HG03039 (cell line): ENCODE results near the gene HSPB8.
"Not testable (repeated sequence)": the region's sequence is repeated elsewhere in the genome, so short reads cannot be mapped to it uniquely, and the experiment has no call there.

Experiments used
- ATAC-seq: cut with Tn5 transposase; IDR thresholded peaks from one replicate; pipeline ENCODE4 v1.9.1; 2021; ENCODE audit warnings: mild to moderate bottlenecking, moderate library complexity; ENCODE audit not compliant: unreplicated experiment

HSPB8 gene

DNA sequence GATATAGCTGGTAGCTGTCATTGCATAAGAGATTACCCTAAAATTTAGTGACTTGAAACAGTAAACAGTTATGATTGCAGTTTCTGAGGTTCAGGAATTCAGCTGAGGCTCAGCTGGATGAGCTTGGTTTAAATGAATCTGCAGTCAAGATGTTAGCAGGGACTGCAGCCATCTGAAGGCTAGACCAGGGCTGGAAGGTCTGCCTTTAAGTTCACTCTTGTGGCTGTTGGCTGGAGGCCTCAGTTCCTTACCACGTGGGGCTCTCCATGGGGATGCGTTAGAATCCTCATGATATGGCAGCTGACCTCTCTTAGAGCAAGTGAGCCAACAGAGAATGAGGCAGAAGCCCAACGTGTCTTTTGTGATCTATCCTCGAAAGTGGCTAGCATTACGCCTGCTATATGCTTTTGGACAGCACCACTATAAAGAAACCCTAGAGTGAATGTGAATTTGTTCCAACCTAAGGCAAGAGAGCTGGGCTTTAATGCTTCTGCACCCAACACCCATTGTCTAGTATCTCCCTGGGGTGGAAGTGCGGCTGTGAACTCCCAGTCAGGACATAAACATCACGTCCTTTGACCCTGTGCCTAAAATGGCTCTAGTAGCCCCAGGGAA is 26.0 kb downstream of the HSPB8 start:
- no peak for ATAC-seq

DNA sequence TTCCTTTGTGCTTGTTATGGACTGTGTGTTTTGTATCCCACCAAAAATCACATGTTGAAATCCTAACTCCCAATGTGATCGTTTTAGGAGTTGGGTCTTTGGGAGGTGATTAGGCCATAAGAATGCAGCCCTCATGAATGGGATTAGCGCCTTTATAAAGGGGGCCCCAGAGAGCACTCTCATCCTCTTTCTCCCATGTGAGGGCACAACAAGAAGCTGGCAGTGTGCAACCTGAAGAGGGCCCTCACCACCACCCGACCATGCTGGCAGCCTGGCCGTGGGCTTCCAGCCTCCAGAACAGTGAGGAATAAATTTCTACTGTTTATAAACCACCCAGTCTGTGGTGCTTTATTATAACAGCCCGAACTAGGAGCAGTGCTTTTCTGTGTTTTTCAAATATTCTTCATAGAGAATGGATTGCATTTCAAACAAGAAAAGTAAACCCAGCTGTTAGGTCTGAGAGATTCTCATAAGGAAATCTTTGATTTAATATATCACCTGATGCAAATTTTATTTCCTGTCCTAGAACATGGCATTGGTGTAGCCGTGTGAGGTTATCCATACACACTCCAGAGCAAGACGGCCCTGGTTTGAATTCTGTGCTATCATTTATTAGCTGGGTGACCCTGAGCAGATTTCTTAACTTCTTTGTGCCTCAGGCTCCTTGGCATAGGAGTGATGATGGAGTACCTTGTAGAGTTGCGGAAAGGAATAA is 27.8 kb downstream of the HSPB8 start:
- ATAC-seq = no peak

DNA sequence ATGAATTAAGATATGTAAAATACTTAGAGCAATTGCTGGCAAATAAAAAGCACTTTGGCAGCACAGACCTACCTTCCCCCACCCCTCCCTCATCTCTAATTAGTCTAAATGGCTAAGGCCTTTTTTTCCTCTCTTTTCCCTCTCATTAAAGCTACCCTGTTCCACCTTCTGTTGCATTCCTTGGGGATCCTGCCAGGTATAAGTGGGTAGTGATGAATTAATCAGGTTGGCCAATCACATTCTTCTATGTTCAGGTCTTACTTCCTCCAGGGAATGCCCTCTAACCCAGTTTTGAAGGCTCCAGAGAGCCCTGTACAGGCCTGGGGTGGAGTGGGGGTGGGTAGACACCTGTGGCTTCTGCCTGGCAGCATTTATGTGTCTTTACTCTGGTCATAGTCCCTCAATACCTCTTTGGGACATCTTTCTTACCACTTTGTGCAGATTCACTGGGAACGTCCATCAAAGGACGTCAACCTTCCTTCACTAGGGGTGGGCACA is 28.4 kb downstream of the HSPB8 start:
- ATAC-seq = no peak

DNA sequence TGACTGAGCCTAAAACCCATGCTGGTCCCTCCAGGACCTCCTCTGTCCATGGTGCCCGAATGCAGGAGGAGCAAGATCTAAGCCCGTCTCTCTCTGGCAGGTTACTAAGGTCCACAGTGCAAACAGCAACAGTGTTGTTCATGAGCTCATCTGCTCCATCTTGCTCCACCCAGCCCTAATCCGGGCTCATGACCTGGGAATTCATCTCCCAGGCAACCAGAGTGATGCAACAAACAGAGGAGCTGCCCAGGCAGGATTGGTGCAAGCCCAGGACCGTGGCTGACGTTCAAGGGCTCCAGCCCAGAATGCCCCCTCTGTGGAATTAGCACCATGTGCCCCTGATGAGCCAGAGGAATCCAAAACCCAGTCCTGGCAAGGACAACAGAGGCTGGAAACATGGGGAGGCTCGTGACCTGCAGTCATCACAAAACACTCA is 29.9 kb downstream of the HSPB8 start:
- ATAC-seq = no peak

DNA sequence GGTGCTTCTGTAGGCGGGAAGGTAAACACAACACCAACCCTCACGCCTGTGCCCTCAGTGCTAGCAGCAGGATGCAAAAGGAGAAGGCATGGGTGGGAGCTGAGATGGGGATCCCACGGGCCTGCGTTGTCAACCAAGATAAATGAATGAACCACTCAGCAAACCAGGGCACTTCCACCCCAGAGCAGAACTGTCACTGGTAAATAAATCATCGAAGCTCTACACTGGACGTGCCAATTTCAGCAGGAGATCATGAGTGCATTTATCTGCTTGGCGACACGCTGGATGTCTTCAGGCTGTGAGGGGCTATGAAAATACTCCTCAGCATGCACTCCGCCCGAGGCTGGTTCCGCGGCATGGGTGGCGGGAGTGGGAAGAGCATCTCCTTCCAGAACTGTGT is 33.2 kb downstream of the HSPB8 start:
- ATAC-seq = no peak

DNA sequence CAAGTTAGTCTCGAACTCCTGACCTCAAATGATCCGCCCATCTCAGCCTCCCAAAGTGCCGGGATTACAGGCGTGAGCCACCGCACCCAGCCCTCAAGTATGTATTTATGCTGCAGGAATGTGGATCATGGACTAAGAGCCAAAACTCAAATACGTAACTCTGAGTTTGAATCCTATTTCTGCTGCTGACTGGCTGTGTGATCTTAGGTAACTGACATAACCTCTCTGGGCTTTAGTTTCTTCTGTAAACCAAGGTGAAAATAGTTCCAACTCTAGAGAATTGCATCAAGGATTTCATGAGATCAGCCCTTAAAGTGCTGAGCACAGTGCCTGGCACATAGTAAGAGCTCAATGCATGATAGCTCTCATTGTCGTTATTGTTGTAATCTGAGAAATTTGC is 37.4 kb downstream of the HSPB8 start:
- no peak for ATAC-seq

DNA sequence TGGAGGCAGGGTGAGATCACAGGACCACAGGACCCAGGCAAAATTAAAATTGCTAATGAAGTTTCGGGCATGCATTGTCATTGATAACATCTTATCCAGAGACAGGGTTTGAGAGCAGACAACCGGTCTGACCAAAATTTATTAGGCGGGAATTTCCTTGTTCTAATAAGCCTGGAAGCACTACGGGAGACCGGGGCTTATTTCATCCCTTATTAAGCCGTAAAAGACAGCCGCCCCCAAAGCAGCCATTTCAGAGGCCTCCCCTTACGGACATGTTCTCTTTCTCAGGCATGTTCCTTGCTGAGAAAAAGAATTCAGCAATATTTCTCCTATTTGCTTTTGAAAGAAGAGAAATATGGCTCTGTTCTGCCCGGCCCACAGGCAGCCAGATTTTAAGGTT is 40.1 kb downstream of the HSPB8 start:
- not testable (repeated sequence) for ATAC-seq

DNA sequence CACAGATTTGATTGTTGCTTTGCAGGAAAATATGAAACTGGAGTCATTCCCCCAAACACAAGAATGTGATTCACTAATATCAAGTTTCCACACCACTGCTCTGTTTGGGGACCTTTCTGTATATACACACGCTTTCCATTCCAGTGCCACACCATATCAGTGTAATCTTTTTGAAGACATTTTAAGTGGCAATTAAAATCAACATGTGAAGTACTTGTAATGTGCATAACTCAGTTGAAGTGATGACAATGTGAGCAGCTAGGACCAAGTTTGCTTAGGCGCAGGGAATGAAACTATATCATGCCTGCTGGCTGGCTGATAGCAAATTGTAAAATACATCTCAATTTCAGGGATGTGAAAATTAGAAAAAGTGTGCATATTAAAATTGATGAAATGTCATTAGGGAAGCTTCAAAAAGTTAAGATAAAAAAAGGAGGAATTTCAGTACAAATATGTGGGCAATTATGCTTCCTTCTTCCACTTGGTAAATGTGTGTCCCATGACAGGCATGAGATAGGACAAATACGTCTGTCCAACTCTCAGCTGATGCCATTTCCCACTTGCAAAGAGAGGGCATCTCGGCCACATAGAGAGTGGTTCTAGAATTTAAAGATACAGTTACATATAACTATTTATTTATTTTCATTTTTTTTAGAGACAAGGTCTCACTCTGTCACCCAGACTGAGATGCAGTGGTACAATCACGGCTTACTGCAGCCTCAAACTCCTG is 43.7 kb downstream of the HSPB8 start:
- no peak for ATAC-seq

DNA sequence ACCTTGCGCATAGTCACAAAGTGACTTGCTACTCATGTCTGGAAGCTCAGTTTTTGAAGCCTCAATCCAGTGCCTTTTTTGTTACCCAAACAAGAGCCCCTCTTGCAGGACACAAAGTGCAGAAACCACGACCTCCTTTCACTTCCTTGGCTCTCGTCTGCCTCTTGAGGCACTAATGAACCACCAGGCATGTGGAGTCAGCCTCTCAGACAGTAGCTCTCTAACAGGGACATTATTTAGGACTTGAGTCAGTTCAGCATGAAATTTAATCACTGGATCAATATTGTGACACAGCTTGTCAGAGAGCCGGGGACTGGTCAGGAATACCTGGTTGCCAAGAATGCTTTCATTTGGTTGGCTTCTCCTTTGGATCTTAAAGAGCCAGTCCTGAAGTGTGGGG is 46.7 kb downstream of the HSPB8 start:
- no peak for ATAC-seq

DNA sequence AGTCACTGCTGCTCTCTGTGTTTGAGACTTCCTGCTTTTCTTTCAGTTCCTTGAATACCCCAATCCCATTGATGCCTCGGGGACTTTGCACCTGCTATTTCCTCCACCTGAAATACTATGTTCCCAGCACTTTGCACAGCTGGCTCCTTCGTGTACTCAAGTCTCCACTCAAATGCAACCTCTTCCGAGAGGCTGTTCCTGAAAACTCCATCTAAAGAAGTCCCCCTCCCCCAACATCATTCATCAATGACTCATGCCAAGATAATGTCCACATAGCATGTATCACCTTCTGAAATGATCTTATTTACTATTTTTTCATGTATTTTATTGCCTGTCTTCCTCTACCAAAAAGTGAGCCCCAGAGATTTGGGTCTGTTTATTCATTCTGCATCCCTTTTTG is 48.6 kb downstream of the HSPB8 start:
- no peak for ATAC-seq

DNA sequence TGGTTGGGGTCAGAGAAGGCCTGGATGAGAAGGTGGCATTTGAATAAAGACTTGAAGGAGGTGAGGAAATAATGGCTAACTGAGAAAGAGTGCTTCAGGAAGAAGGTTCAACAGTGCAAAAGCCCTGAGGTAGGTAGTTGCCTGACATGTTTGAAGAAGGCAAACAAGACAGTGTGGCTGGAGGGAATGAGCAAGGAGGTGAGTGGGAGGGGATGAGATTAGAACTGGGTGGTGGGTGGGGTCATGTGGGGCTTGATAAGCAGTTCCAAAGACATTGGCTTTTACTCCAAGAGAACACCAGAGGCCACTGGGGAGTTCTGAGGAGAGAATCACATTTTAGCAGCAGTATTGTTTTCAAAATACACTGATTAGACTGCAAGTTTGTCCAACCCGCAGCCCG is 50.5 kb downstream of the HSPB8 start:
- ATAC-seq = no peak

DNA sequence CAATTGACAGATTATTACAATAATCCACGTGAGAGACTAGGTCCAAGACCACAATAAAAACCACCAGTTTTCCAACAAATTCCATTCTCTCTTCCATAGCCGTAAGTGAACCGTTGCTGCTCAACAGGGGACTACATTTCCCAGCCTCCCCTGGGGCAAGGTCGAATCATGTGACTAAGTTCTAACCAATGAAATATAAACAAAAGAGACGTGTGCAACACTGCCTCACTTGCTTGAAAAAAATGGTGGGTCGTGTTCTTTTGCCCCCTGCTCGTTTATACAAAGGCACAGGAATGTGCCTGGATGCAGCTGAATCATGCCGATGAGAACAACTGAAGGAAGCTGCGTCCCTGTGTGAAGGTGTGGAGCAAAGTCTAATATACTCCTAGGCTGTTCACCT is 51.1 kb downstream of the HSPB8 start:
- ATAC-seq = no peak

DNA sequence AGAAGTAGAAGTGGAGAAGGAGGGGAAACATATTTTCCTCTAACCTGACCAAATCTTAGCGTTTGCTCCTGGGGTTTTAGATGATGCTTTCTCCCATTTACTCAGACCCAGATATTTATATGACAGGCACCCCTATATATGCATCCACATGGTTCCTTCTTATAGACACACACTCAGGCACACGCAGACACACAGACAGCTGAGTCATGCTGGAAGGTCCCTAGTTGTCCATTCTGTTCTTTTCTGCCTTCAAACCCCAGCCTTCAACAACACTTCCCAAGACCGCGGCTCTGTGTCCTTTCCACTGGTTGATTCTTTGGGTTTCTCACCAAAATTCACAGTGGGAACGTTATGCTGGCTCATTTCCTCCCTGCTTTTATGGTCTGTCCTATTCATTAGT is 52.1 kb downstream of the HSPB8 start:
- ATAC-seq = no peak

DNA sequence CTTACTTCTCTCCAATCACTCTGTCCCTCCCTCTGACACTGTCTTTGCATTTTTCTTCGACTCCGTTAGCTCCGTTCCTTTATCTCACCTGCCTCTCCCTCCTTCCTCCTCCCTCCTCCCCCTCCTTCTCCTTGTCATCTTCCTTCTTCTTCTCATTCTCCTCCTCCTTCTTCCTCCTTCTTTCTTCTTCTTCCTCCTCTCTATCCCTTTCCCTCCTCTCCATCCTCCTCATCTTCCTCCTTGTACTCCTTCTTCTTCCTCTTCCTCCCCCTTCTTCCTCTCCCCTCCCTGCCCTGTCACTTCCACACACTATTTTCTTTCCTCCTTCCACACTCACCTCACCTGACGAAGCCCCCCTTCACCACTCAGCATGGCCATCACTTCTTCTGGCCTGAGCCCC is 53.0 kb downstream of the HSPB8 start:
- ATAC-seq = no peak

DNA sequence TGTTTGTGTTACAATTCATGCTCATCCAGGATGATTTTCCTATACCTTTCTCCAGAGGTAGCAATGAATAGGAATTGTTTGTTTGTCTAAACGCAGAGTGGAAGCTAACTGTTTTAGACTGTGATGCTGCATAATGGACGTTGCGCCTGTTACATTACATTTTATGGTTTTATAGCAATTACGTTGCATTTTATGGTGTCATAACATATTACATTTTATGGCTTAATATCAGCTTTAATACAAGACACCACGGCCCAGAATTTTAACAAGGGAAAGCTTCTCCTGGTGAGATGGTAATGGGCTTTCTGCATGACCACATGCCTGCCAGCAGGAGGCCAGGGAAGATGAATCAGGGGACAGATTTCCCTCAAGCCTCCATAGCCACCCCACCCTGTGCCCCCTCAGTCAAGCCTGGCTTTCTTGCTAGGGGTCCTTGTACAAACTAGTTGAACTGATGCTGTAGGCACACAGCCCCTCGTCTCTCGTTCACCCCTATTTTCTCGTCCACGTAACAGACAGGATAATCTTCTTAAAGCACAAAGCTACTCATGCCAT is 56.5 kb downstream of the HSPB8 start:
- ATAC-seq = no peak

DNA sequence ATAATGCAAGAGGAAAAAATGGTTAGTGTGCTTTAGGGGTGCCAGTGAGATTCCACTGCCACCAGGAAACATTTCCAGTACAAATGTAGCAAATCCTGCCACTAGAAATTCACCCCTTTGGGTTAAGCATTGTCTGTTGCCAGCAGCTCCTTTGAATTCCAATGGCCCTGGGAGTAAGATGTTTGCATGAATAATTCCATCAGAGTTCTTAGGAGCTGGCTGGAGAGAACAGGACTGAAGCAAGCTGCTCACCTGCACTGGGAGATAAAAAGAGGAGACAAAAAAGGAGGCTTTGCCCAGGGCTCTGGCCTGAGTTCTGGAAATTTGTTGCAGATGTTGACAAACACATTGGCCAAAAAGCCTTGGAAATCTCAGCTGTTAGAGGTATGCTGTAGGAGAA is 57.6 kb downstream of the HSPB8 start:
- ATAC-seq = no peak

DNA sequence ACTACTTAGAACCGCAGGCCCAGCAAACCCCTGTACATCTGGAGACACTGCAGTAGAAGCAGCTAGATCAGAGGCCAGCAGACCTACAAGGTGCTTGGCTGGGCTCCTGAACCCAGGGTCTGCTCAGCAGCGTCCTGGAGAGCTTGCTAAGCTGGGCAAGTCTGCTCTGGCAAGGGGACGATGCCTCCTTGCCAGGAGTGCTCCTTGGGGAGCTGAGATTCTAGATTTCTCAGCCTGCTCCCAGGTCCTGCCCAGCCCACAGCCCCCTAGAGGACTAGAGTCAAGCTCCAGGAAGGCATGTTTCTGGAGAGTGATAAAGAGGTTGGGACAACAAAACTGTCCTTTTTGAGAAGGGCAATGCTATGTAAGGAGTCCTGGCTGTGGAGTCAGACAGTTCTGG is 60.3 kb downstream of the HSPB8 start:
- ATAC-seq = no peak

DNA sequence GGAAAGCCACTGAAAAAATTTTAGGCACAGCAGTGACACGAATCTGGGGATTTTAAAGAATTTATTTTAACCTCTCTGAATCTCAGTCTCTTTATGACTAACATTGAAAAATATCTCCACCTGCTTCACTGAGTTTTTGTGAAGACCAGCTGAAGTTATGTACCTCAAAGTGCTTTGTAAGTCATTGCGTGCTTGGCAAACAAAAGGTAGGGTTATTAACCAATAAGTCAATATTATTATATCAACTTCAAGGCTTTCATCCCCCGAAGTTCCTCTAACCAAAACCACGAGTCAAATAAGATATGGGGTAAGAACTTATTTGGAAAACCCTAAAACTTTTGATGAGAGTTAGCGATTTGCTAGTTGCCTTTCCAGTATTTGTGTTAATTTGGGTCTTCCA is 62.3 kb downstream of the HSPB8 start:
- no peak for ATAC-seq

DNA sequence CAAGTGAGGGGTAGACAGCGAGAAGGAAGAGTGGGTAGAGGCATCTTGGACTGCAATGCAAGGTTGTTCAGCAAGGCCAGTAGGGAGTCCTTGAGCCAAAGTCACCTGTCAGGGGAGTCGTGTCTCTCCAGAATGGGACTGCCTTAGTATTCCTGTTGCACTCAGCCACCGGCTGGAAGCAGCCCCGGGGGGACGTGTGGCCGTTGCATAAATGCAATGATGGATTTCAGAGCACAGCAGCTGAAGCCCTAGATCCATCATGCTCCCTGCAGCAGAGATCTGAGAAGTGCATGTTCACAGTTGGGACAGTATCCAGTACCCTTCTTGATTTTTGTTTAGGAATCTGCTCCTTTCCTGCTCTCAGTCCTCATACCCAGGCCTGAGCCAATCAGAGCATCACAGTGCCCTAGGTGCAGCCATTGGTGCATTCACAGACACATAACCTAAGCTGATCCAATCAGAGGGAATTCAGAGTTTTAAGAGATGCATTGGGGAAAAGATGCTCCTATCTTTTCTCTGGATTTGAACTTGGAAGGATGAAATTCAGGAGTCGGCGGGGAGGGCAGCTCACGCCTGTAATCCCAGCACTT is 62.9 kb downstream of the HSPB8 start:
- no peak for ATAC-seq
